A549 (cell line): ENCODE results near the gene PAXX.

Source experiments
- BHLHE40 ChIP-seq: IDR thresholded peaks from 2 replicates; pipeline ENCODE4 v1.6.1; 2012; ENCODE audit warnings: low read depth, low read length, inconsistent platforms
- CHD2 ChIP-seq: fragments of 150-350 bp; IDR thresholded peaks from 2 replicates; pipeline ENCODE4 v1.6.1; 2014; ENCODE audit warnings: low read length; ENCODE audit not compliant: partially characterized antibody
- CHD4 ChIP-seq: fragments of 200-600 bp; sonication (generic); IDR thresholded peaks from 2 replicates; pipeline ENCODE4 v1.6.1; 2016; ENCODE audit warnings: antibody characterized with exemption, mild to moderate bottlenecking, borderline replicate concordance
- EHMT2 ChIP-seq: fragments of 200-600 bp; sonication (generic); IDR thresholded peaks from 2 replicates; pipeline ENCODE4 v1.6.1; 2016; ENCODE audit warnings: antibody characterized with exemption, low read depth, mild to moderate bottlenecking, moderate library complexity
- GATA3 ChIP-seq: IDR thresholded peaks from 2 replicates; pipeline ENCODE4 v1.6.1; 2012; ENCODE audit warnings: borderline replicate concordance
- JUNB ChIP-seq: fragments of >200 bp; sonication (Bioruptor Twin); formaldehyde crosslinking; IDR thresholded peaks from 2 replicates; pipeline ENCODE4 v1.6.1; 2016
- POLR2A ChIP-seq: IDR thresholded peaks from 2 replicates; pipeline ENCODE4 v1.6.1; 2012; ENCODE audit warnings: mild to moderate bottlenecking, low read length
- SMC3 ChIP-seq: fragments of >200 bp; sonication (Bioruptor Twin); formaldehyde crosslinking; IDR thresholded peaks from 3 replicates; pipeline ENCODE4 v1.6.1; 2018; ENCODE audit warnings: inconsistent platforms
- TFCP2L1 ChIP-seq: fragments of 250-450 bp; sonication (Bioruptor Pico); IDR thresholded peaks from 2 replicates; pipeline ENCODE4 v1.5.0; 2021; ENCODE audit warnings: mild to moderate bottlenecking
- TF ChIP-seq, protein P1 (sequence below): fragments of 150-350 bp; IDR thresholded peaks from 2 replicates; pipeline ENCODE4 v1.6.1; 2014; ENCODE audit warnings: low read depth, mild to moderate bottlenecking, low read length

DNA sequence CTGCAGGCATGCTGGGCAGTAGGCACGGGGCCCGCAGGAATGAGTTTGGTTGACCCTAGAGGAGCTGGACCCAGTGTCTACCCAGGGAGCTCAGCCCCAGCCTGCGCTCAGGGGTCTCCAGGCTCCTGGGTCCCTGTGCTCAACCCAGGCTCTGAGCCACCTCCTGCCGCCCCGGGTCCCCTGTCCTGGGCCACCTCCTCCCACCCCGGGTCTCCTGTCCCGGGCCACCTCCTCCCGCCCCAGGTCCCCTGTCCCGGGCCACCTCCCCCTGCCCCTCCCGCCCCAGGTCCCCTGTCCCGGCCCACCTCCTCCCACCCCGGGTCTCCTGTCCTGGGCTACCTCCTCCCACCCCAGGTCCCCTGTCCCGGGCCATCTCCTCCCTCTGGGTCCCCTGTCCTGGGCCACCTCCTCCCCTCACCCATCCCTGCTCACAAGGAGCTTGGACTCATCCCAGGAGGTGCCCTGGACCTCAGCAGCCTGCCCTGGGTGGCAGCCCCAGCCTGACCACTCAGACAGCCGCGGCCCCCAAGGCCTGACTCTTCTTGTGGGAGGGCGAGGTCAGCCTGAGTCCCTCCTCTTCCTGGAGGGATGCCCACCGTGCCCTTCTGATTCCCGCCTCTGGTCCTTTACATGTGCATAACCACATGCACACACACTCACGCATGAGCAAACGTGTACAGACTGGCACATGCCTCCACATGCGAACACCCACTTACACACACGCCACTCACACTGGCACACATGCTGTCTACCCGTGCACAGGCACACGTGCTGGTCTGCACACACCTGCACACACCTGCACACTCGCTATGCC is 37.7 kb upstream of the PAXX start:
- TF ChIP-seq SMC3: no peak
- TF ChIP-seq CHD2: no peak
- no peak for TF ChIP-seq JUNB
- TF ChIP-seq EHMT2: no peak
- TF ChIP-seq CHD4: no peak
- TF ChIP-seq TFCP2L1: no peak
- TF ChIP-seq GATA3: no peak
- TF ChIP-seq, protein P1, sequence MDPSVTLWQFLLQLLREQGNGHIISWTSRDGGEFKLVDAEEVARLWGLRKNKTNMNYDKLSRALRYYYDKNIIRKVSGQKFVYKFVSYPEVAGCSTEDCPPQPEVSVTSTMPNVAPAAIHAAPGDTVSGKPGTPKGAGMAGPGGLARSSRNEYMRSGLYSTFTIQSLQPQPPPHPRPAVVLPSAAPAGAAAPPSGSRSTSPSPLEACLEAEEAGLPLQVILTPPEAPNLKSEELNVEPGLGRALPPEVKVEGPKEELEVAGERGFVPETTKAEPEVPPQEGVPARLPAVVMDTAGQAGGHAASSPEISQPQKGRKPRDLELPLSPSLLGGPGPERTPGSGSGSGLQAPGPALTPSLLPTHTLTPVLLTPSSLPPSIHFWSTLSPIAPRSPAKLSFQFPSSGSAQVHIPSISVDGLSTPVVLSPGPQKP: no peak
- no peak for TF ChIP-seq BHLHE40
- no peak for TF ChIP-seq POLR2A
